Measurements from ENCODE around the gene SASH1.

DNA sequence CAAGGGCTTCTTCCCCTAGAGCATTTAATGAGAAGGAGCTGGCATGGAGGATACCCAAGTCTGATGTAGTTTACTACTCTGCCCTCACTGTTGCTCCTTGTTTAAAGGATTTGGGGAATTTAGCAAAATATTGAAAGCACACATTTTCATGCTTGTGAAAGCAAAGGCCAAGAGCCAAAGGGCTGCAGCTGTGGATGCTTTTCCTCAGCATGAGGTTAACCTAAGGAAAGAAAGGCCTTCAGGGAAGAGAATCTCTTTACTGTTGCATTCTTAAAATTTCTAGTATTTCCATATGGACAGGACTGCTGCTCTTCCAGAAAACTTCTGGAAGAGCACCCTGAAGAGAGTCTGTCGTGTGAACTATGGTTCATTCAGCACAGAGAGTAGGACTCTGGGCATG lies 45.9 kb upstream of the SASH1 start:
- TF ChIP-seq, protein P1, sequence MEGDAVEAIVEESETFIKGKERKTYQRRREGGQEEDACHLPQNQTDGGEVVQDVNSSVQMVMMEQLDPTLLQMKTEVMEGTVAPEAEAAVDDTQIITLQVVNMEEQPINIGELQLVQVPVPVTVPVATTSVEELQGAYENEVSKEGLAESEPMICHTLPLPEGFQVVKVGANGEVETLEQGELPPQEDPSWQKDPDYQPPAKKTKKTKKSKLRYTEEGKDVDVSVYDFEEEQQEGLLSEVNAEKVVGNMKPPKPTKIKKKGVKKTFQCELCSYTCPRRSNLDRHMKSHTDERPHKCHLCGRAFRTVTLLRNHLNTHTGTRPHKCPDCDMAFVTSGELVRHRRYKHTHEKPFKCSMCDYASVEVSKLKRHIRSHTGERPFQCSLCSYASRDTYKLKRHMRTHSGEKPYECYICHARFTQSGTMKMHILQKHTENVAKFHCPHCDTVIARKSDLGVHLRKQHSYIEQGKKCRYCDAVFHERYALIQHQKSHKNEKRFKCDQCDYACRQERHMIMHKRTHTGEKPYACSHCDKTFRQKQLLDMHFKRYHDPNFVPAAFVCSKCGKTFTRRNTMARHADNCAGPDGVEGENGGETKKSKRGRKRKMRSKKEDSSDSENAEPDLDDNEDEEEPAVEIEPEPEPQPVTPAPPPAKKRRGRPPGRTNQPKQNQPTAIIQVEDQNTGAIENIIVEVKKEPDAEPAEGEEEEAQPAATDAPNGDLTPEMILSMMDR (IDR thresholded peaks at IDR 0.05) = no peak
- TF ChIP-seq POLR2A (IDR thresholded peaks at IDR 0.05) (no peak), EP300 (IDR thresholded peaks at IDR 0.05) (no peak)

Measured in sigmoid colon (tissue), 4 donors.